CD4-positive, alpha-beta T cell treated with Interleukin-15 for 1 hour (primary cell): ENCODE results near the gene BCL7A.
A peak's percentile ranks its signal among the peaks of the same experiment; 100 is the strongest.

Experiments used
- DNase-seq: peaks from one replicate; pipeline ENCODE4 v3.0.0-alpha.2; 2020

Gene BCL7A

GRCh38 chr12:122057007-122057735, 35.5 kb downstream of the BCL7A start:
- no peak for DNase-seq

- no peak for DNase-seq
Observed at GRCh38 chr12:122057769-122058168, 36.1 kb downstream of the BCL7A start.

- DNase-seq, result no peak
Observed at GRCh38 chr12:122058549-122059149, 37.0 kb downstream of the BCL7A start.

GRCh38 chr12:122059203-122059960, 37.7 kb downstream of the BCL7A start:
- DNase-seq, result no peak

- DNase-seq, result no peak
Observed at GRCh38 chr12:122060081-122060501, 38.4 kb downstream of the BCL7A start.

- no peak for DNase-seq
Observed at GRCh38 chr12:122061253-122061652, 39.6 kb downstream of the BCL7A start.

GRCh38 chr12:122062832-122063693, 41.4 kb downstream of the BCL7A start:
- peak; percentile 24 for DNase-seq

- DNase-seq, result no peak
Observed at GRCh38 chr12:122063694-122064024, 42.0 kb downstream of the BCL7A start.

- peak; percentile 58 for DNase-seq
Observed at GRCh38 chr12:122064025-122064777, 42.5 kb downstream of the BCL7A start.

GRCh38 chr12:122064780-122065588, 43.3 kb downstream of the BCL7A start:
- no peak for DNase-seq

GRCh38 chr12:122067548-122067947, 45.9 kb downstream of the BCL7A start:
- DNase-seq, result no peak

- DNase-seq, result peak; percentile 59
Observed at GRCh38 chr12:122067966-122068365, 46.3 kb downstream of the BCL7A start.

- DNase-seq, result no peak
Observed at GRCh38 chr12:122072031-122072970, 50.6 kb downstream of the BCL7A start.

GRCh38 chr12:122073815-122074214, 52.1 kb downstream of the BCL7A start:
- DNase-seq, result no peak

GRCh38 chr12:122076743-122077495, 55.2 kb downstream of the BCL7A start:
- peak; percentile 36 for DNase-seq

GRCh38 chr12:122078141-122079032, 56.7 kb downstream of the BCL7A start, which contains the start of gene MLXIP:
Gene MLXIP (plus strand): TSS chr12:122078756. CDS start chr12:122078854, 98 bp downstream.
- peak; percentile 91 for DNase-seq

GRCh38 chr12:122079033-122079531, 57.4 kb downstream of the BCL7A start:
- no peak for DNase-seq

- DNase-seq, result no peak
Observed at GRCh38 chr12:122079532-122080081, 57.9 kb downstream of the BCL7A start.
